Endothelial cell (in vitro differentiated cells): ENCODE measurements around the gene ZBTB20. TPM values are rescaled to one million over a fixed set of nuclear protein-coding genes. Genes with fewer than 3 reads are reported as not detected.

Experiments
- DNase-seq: peaks from one replicate; pipeline ENCODE4 v3.0.0; 2021; ENCODE audit warnings: low spot score
- H3K27ac Mint-ChIP-seq: one replicate; pipeline ENCODE4 v1.8.0; 2021; ENCODE audit warnings: mixed read lengths, inconsistent platforms; ENCODE audit not compliant: unreplicated experiment
- H3K27me3 Mint-ChIP-seq: one replicate; pipeline ENCODE4 v1.8.0; 2021; ENCODE audit warnings: mild to moderate bottlenecking, moderate library complexity, mixed read lengths, inconsistent platforms; ENCODE audit not compliant: unreplicated experiment
- H3K36me3 Mint-ChIP-seq: one replicate; pipeline ENCODE4 v1.8.0; 2021; ENCODE audit warnings: mild to moderate bottlenecking, low read depth, mixed read lengths, inconsistent platforms; ENCODE audit not compliant: unreplicated experiment
- H3K4me1 Mint-ChIP-seq: one replicate; pipeline ENCODE4 v1.8.0; 2021; ENCODE audit warnings: mild to moderate bottlenecking, mixed read lengths, inconsistent platforms; ENCODE audit not compliant: unreplicated experiment
- H3K4me3 Mint-ChIP-seq: one replicate; pipeline ENCODE4 v1.8.0; 2021; ENCODE audit warnings: mild to moderate bottlenecking, mixed read lengths, inconsistent platforms; ENCODE audit not compliant: unreplicated experiment
- H3K9me3 Mint-ChIP-seq: one replicate; pipeline ENCODE4 v1.8.0; 2021; ENCODE audit warnings: mixed read lengths, inconsistent platforms; ENCODE audit not compliant: unreplicated experiment
- total RNA-seq: library from RNA; stranded (reverse); fragmentation: NEBNext Ultra II Directional; extraction: Animal tissue kit (Norgen Biotek cat#: 25700); gene quantifications from one replicate; pipeline ENCODE4 v1.2.1, GENCODE V29; 2021; ENCODE audit not compliant: unreplicated experiment
- TF ChIP-seq, protein P1 (sequence below): fragments of 200-600 bp; sonication (generic); IDR thresholded peaks from one replicate; pipeline ENCODE4 v1.5.0; 2021; ENCODE audit warnings: antibody characterized with exemption; ENCODE audit not compliant: unreplicated experiment

Gene ZBTB20
- total RNA-seq, 1 donor from 2014 or later = 4.2 TPM

DNA sequence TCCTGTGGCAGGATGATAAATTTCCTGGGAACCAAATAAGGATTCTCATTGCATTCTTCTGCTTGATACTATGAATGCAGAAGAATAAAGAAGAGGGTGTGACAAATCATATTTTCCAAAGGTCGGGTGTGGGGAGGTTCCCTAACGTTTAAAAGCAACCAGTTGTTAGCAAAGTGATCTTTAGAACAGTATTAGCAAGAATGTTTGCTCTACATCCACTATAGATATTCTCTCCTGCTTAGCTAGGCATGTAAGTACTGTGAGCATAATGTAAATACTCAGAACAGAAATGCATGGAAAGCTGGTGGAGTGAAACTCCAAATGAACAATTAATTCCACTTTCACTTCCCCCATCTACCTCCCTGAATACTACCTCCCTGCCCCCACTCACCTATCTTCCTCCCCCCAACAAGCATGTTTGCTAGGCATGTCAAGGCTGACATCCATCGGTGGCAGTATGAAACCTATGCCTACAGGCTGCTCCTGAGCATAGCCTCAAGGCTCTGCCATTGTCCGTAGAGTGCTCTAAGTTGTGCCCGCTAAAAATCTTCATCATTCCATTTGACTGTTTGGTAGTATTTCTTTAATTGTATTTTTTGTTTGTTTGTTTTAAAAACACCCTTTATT is 523.6 kb downstream of the ZBTB20 start:
- Mint-ChIP-seq H3K4me1 (peaks cover 14% of the 10 kb centered on the region), H3K36me3 (no peaks in the 10 kb centered on the region), H3K27ac (no peak overlapping the region), H3K9me3 (no peaks in the 10 kb centered on the region), H3K27me3 (peaks cover 3% of the 10 kb centered on the region), H3K4me3 (no peak overlapping the region)
- TF ChIP-seq, protein P1, sequence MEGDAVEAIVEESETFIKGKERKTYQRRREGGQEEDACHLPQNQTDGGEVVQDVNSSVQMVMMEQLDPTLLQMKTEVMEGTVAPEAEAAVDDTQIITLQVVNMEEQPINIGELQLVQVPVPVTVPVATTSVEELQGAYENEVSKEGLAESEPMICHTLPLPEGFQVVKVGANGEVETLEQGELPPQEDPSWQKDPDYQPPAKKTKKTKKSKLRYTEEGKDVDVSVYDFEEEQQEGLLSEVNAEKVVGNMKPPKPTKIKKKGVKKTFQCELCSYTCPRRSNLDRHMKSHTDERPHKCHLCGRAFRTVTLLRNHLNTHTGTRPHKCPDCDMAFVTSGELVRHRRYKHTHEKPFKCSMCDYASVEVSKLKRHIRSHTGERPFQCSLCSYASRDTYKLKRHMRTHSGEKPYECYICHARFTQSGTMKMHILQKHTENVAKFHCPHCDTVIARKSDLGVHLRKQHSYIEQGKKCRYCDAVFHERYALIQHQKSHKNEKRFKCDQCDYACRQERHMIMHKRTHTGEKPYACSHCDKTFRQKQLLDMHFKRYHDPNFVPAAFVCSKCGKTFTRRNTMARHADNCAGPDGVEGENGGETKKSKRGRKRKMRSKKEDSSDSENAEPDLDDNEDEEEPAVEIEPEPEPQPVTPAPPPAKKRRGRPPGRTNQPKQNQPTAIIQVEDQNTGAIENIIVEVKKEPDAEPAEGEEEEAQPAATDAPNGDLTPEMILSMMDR = no peak
- DNase-seq = no peak

DNA sequence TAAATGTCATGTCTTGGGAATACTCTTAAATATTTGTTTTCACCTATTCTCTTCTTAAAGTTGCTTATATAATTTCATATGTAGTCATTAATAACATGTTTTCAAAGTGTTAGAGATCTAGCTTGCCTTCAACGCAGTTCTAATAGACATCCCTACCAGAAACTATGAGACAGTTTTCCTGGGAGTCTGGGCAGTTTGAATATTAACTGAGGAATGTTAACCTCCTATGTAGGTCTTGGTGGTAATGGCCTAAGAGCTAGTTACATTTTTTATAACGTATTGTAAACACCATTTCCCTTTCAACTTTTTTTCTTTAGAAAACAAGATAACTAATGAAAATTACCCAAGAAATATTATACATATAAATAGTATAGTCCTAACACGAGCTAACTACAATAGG is 525.1 kb downstream of the ZBTB20 start:
- Mint-ChIP-seq H3K4me1 (peaks cover 14% of the 10 kb centered on the region), H3K27ac (no peak overlapping the region), H3K27me3 (peaks cover 1% of the 10 kb centered on the region), H3K36me3 (no peaks in the 10 kb centered on the region), H3K4me3 (no peak overlapping the region), H3K9me3 (no peaks in the 10 kb centered on the region)
- DNase-seq = no peak
- TF ChIP-seq, protein P1 = no peak

DNA sequence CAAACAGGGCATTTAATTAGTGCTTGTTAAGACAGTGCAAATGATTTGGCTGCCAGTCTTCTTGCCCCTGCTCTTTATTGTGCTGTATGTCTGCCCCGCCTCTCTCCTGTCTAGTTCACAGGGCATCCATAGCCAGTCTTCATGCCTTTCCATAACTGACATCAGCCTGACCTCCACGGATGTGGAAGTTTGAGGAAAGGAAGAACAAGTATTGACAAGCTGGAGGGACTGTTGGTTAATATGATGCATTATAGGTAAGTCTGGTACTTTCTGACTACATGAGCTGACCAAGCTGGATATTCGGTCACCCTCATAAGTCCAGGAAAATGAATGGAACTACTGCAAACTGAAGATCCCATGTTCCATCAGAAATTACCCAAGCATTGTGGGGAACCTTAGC is 527.3 kb downstream of the ZBTB20 start:
- no peak for DNase-seq
- Mint-ChIP-seq H3K4me1 (peaks cover 12% of the 10 kb centered on the region), H3K9me3 (no peaks in the 10 kb centered on the region), H3K27me3 (peaks cover 1% of the 10 kb centered on the region), H3K36me3 (no peaks in the 10 kb centered on the region), H3K27ac (no peak overlapping the region), H3K4me3 (no peak overlapping the region)
- TF ChIP-seq, protein P1 = no peak

DNA sequence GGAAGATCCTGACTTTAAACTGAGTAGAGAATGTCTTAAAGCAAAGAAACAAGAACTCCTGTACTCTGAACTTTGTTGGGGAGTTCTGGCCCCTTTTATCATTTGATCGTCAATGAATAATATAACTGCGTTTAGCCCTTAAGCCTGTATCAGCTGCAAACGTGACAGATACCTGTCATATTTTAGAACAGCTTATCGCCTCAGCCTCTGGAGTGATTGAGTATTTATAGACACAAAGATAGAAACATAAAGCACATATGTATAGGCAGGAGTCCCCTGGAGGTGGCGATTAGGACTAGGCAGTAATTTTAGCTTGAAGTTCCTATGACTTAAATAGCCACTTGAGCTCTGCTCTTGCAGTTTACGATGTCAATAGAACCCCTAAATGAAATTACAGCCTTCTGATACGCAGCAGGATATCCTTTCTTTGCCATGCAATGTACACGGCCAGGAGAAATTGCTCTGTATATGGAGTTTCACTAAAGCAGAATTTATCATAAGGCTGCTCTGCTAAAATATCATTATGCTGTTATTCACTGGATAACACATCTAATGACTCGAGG is 531.5 kb downstream of the ZBTB20 start:
- H3K4me3 Mint-ChIP-seq = no peak overlapping the region
- H3K36me3 Mint-ChIP-seq = no peaks in the 10 kb centered on the region
- TF ChIP-seq, protein P1 = no peak
- no peak overlapping the region for H3K27ac Mint-ChIP-seq
- DNase-seq = no peak
- H3K4me1 Mint-ChIP-seq = no peaks in the 10 kb centered on the region
- no peaks in the 10 kb centered on the region for H3K9me3 Mint-ChIP-seq
- H3K27me3 Mint-ChIP-seq = no peaks in the 10 kb centered on the region

DNA sequence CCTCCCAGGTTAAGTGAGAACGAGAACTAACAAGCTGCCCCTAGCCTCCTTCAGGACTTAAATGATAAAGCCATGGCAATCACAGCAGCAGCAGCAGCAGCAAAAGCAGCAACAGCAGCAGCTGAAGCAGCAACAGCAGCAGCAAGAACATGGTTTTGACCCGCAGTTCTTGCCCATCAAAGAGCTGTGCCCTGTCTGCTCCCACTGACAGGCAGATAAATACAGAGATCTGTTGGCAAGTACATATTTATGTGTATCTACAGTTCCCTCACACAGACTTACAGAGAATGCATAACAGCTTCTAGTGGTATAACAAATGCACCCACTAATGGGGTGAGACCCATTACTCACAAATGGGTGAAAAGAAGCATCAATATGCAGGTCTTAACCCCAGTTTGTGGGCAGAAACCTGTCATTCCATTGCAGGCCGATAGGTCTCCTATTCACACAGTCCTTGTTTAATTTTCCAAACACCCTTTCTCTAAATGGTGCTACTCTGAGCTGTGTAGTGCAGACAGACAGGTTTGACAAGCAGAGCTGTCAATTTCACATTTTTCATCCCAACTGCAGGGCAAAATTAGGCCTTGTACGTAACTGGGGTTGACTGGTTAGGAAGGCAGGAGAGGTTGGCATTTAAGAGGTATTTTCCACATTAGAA is 537.0 kb downstream of the ZBTB20 start:
- H3K4me3 Mint-ChIP-seq = no peak overlapping the region
- no peak overlapping the region for H3K27ac Mint-ChIP-seq
- TF ChIP-seq, protein P1 = no peak

More for the DNA sequence above, 537.0 kb downstream of the ZBTB20 start:
- no peaks in the 10 kb centered on the region for H3K9me3 Mint-ChIP-seq
- H3K36me3 Mint-ChIP-seq = no peaks in the 10 kb centered on the region
- H3K4me1 Mint-ChIP-seq = peaks cover 17% of the 10 kb centered on the region
- no peaks in the 10 kb centered on the region for H3K27me3 Mint-ChIP-seq
- DNase-seq = no peak
